HCT116 (cell line): Measurements from ENCODE around the gene TGFBR3. TPM values are rescaled to one million over a fixed set of nuclear protein-coding genes. Genes with fewer than 3 reads are reported as not detected.

Experiments used
- ATAC-seq: fragments of 200-7000 bp; cut with Tn5 transposase; 2 replicates; pipeline ENCODE4 v1.9.1; 2020; ENCODE audit warnings: mild to moderate bottlenecking, moderate library complexity
- BruUV-seq: library from RNA; stranded (reverse); fragments of 400-500 nt; replicated peaks from 2 replicates; lab custom pipeline; 2021; lab: Mats Ljungman, UMichigan
- CTCF ChIA-PET: fragments of 300-600 bp; sonication (Branson Sonifier 250); formaldehyde crosslinking; loops from one replicate; lab custom pipeline; 2021; ENCODE audit warnings: antibody characterized with exemption; lab: Charles Lee
- POLR2A ChIA-PET: fragments of 300-600, 350-600 bp; sonication (Branson Sonifier 250); formaldehyde crosslinking; loops from one replicate; lab custom pipeline; 2021; ENCODE audit warnings: antibody characterized with exemption; lab: Charles Lee
- RAD21 ChIA-PET, 2 experiments: fragments of 300-600 bp; sonication (Branson Sonifier 250); formaldehyde crosslinking; loops; one replicate each; lab custom pipeline; 2023; ENCODE audit warnings: low total read pairs in 2 of 2; ENCODE audit not compliant: uncharacterized antibody in 2 of 2, unreplicated experiment in 2 of 2, low non-redundant PET in 1 of 2; lab: Charles Lee
- DNase-seq: peaks from one replicate; pipeline ENCODE4 v3.0.0-alpha.2; 2010; ENCODE audit warnings: low read depth, low spot score
- H2AFZ ChIP-seq: fragments of 200-600 bp; shearing (Covaris generic), sonication (generic); 2 replicates; pipeline ENCODE4 v1.6.1; 2017; ENCODE audit warnings: low read depth, mixed run types, mixed read lengths, antibody characterized with exemption, low read length; ENCODE audit not compliant: poor library complexity, severe bottlenecking
- H3K27ac ChIP-seq: 2 replicates; pipeline ENCODE4 v1.5.1; 2012; ENCODE audit warnings: low read depth, low read length
- H3K27me3 ChIP-seq: fragments of 200-600 bp; sonication (generic); 2 replicates; pipeline ENCODE4 v1.6.1; 2016; ENCODE audit warnings: mixed run types, low read length, mixed read lengths; ENCODE audit not compliant: insufficient read depth
- H3K36me3 ChIP-seq, 2 experiments: fragments of 200-500 bp in 1 of 2; fragments of 200-600 bp in 1 of 2; sonication (Bioruptor generic) in 1 of 2; sonication (generic) in 1 of 2; 2 replicates each; pipeline versions ENCODE4 v1.5.1 to v1.6.1; 2014 to 2016; ENCODE audit warnings: low read length in 2 of 2, inconsistent platforms in 1 of 2, mixed read lengths in 1 of 2, mixed run types in 1 of 2; ENCODE audit not compliant: insufficient read depth in 2 of 2, control insufficient read depth in 1 of 2
- H3K4me1 ChIP-seq, 2 experiments: fragments of 200-600 bp in 1 of 2; sonication (generic) in 1 of 2; 2 replicates each; pipeline versions ENCODE4 v1.5.1 to v1.6.1; 2012 to 2017; ENCODE audit warnings: low read length in 2 of 2, inconsistent platforms in 1 of 2, mild to moderate bottlenecking in 1 of 2, mixed read lengths in 1 of 2, mixed run types in 1 of 2, moderate library complexity in 1 of 2; ENCODE audit not compliant: insufficient read depth in 2 of 2, control insufficient read depth in 1 of 2
- H3K4me2 ChIP-seq: fragments of 200-600 bp; sonication (generic); 2 replicates; pipeline ENCODE4 v1.6.1; 2017; ENCODE audit warnings: mixed run types, low read length, mixed read lengths
- H3K4me3 ChIP-seq, 2 experiments: fragments of 200-600 bp in 1 of 2; sonication (generic) in 1 of 2; replicated peaks in 1 of 2; 2 replicates each; pipeline ENCODE4 v1.5.1; 2011 to 2016; ENCODE audit warnings: low read length in 2 of 2, control low read depth in 1 of 2, low read depth in 1 of 2, mild to moderate bottlenecking in 1 of 2, mixed read lengths in 1 of 2, mixed run types in 1 of 2
- H3K79me2 ChIP-seq: fragments of 200-600 bp; sonication (generic); 2 replicates; pipeline ENCODE4 v1.6.1; 2017; ENCODE audit warnings: mild to moderate bottlenecking, mixed run types, low read length, moderate library complexity, mixed read lengths; ENCODE audit not compliant: insufficient read depth
- H3K9ac ChIP-seq: fragments of 200-600 bp; sonication (generic); 2 replicates; pipeline ENCODE4 v1.6.1; 2016; ENCODE audit warnings: low read length, mixed read lengths
- H3K9me2 ChIP-seq: fragments of 200-600 bp; sonication (generic), shearing (Covaris generic); 2 replicates; pipeline ENCODE4 v1.6.1; 2017; ENCODE audit warnings: mixed run types, mild to moderate bottlenecking, moderate library complexity; ENCODE audit not compliant: insufficient read depth
- H3K9me3 ChIP-seq, 2 experiments: fragments of 200-500 bp in 1 of 2; fragments of 200-600 bp in 1 of 2; sonication (Bioruptor generic) in 1 of 2; sonication (generic) in 1 of 2; 2 replicates each; pipeline ENCODE4 v1.6.1; 2014 to 2017; ENCODE audit warnings: low read length in 2 of 2, mixed read lengths in 2 of 2, inconsistent platforms in 1 of 2, low read depth in 1 of 2, mild to moderate bottlenecking in 1 of 2, mixed run types in 1 of 2, moderate library complexity in 1 of 2; ENCODE audit not compliant: control insufficient read depth in 1 of 2, insufficient read depth in 1 of 2
- H4K20me1 ChIP-seq: fragments of 200-600 bp; sonication (generic), shearing (Covaris generic); 2 replicates; pipeline ENCODE4 v1.6.1; 2017; ENCODE audit warnings: mixed run types, mild to moderate bottlenecking, moderate library complexity; ENCODE audit not compliant: insufficient read depth
- ATF3 ChIP-seq: IDR thresholded peaks from 2 replicates; pipeline ENCODE4 v1.6.1; 2012
- CEBPB ChIP-seq: IDR thresholded peaks from 2 replicates; pipeline ENCODE4 v1.6.1; 2012; ENCODE audit warnings: low read depth
- CTCF ChIP-seq, 3 experiments: fragments of 200-600 bp in 1 of 3; sonication (generic) in 1 of 3; IDR thresholded peaks in 2 of 3; conservative IDR thresholded peaks in 1 of 3; 2 replicates each; pipeline ENCODE4 v1.5.1; 2012 to 2017; ENCODE audit warnings: low read depth in 2 of 3, low read length in 2 of 3, antibody characterized with exemption in 1 of 3, borderline replicate concordance in 1 of 3, control low read depth in 1 of 3, mild to moderate bottlenecking in 1 of 3, mixed read lengths in 1 of 3, mixed run types in 1 of 3, moderate library complexity in 1 of 3; ENCODE audit not compliant: insufficient read depth in 1 of 3
- EGR1 ChIP-seq: IDR thresholded peaks from 2 replicates; pipeline ENCODE4 v1.6.1; 2012; ENCODE audit warnings: low read depth
- ELF1 ChIP-seq: IDR thresholded peaks from 2 replicates; pipeline ENCODE4 v1.6.1; 2012; ENCODE audit warnings: low read depth, borderline replicate concordance
- EZH2 ChIP-seq: fragments of 200-600 bp; sonication (generic); IDR thresholded peaks from 2 replicates; pipeline ENCODE4 v1.6.1; 2017; ENCODE audit warnings: antibody characterized with exemption, mixed run types
- JUND ChIP-seq: IDR thresholded peaks from 2 replicates; pipeline ENCODE4 v1.6.1; 2012
- POLR2A ChIP-seq: IDR thresholded peaks from 2 replicates; pipeline ENCODE4 v1.7.0; 2011; ENCODE audit warnings: borderline replicate concordance; ENCODE audit not compliant: insufficient read depth, insufficient read length; ENCODE audit errors: extremely low read depth
- POLR2AphosphoS5 ChIP-seq: IDR thresholded peaks from 2 replicates; pipeline ENCODE4 v1.6.1; 2011; ENCODE audit warnings: mild to moderate bottlenecking, low read depth, low read length, moderate library complexity
- RAD21 ChIP-seq: IDR thresholded peaks from 2 replicates; pipeline ENCODE4 v1.6.1; 2012; ENCODE audit warnings: low read depth, mild to moderate bottlenecking
- SP1 ChIP-seq: IDR thresholded peaks from 2 replicates; pipeline ENCODE4 v1.6.1; 2012; ENCODE audit warnings: low read depth
- SRF ChIP-seq: IDR thresholded peaks from 2 replicates; pipeline ENCODE4 v1.6.1; 2012; ENCODE audit warnings: low read depth
- TCF7L2 ChIP-seq: IDR thresholded peaks from 2 replicates; pipeline ENCODE4 v1.7.0; 2011; ENCODE audit warnings: borderline replicate concordance, inconsistent platforms; ENCODE audit not compliant: insufficient read depth, insufficient read length; ENCODE audit errors: extremely low read depth
- YY1 ChIP-seq: IDR thresholded peaks from 2 replicates; pipeline ENCODE4 v1.6.1; 2011; ENCODE audit warnings: low read length, low read depth, moderate library complexity, mild to moderate bottlenecking; ENCODE audit not compliant: insufficient replicate concordance; ENCODE audit errors: extremely low read depth
- ZFX ChIP-seq: fragments of 450-650 bp; IDR thresholded peaks from 2 replicates; pipeline ENCODE4 v1.6.1; 2017
- ZNF274 ChIP-seq: fragments of 200-500 bp; sonication (Bioruptor generic); IDR thresholded peaks from 2 replicates; pipeline ENCODE4 v1.6.1; 2014; ENCODE audit warnings: mild to moderate bottlenecking, low read depth, low read length, inconsistent platforms
- intact Hi-C: fragments of 100-400 bp; cut with micrococcal nuclease; formaldehyde crosslinking; loops from 2 replicates; pipeline ENCODE4 v1.10.0; 2022
- total RNA-seq: library from RNA; stranded (reverse); gene quantifications from one replicate; pipeline ENCODE4 v1.2.1, GENCODE V29; 2021; ENCODE audit not compliant: unreplicated experiment

Gene TGFBR3
- total RNA-seq, 1 experiment from 2014 or later = 7.1 TPM

- no peaks in the 10 kb centered on the region for H4K20me1 ChIP-seq
- no peak overlapping the region for H3K4me3 ChIP-seq
- no peak overlapping the region for H3K27ac ChIP-seq
- no peaks in the 10 kb centered on the region for H3K27me3 ChIP-seq
- H3K4me2 ChIP-seq = no peak overlapping the region
- ChIA-PET CTCF (no interaction called here), RAD21 (interaction anchor here in 1 of 2 experiments (0.7 kb wide), 1 partner anchor 105 kb away, joined by 3 read pairs; no protein-coding TSS in a partner anchor), POLR2A (no interaction called here)
- H3K9ac ChIP-seq = no peak overlapping the region
- no peaks in the 10 kb centered on the region for H3K36me3 ChIP-seq
- intact Hi-C loops = no loop called here
- BruUV-seq = no TSS peak
- ATAC-seq = no peak
- DNase-seq = no peak
- TF ChIP-seq EGR1 = no peak
- no peak for TF ChIP-seq SP1
- TF ChIP-seq TCF7L2 = no peak
- TF ChIP-seq CEBPB = no peak
- no peak for TF ChIP-seq SRF
- TF ChIP-seq YY1 = no peak
- no peak for TF ChIP-seq POLR2A
- TF ChIP-seq ZFX = no peak
- TF ChIP-seq ELF1 = no peak
- TF ChIP-seq JUND = no peak
- no peak for TF ChIP-seq ATF3
- no peak for TF ChIP-seq RAD21
- no peak for TF ChIP-seq EZH2
- no peak for TF ChIP-seq CTCF (IDR thresholded peaks at IDR 0.05 in 2 of 3, conservative IDR thresholded peaks at IDR 0.05 in 1 of 3; ENCODE audit: borderline replicate concordance in 1 of 3, insufficient read depth in 1 of 3, low read depth in 2 of 3, low read length in 2 of 3)
- TF ChIP-seq POLR2AphosphoS5 = no peak
- TF ChIP-seq ZNF274 = no peak
- H3K9me2 ChIP-seq = no peaks in the 10 kb centered on the region
- H3K79me2 ChIP-seq = no peaks in the 10 kb centered on the region
- no peaks in the 10 kb centered on the region for H3K9me3 ChIP-seq
- no peak overlapping the region for H2AFZ ChIP-seq
- no peaks in the 10 kb centered on the region; a peak in 1 of 4 replicates for H3K4me1 ChIP-seq
Measured at GRCh38 chr1:91826649-91827048, 59.3 kb downstream of the TGFBR3 start.
